HCT116 (cell line): ENCODE results near the gene COL5A1. TPM values are rescaled to one million over a fixed set of nuclear protein-coding genes. Genes with fewer than 3 reads are reported as not detected.

ENCODE experiments used
- ATAC-seq: fragments of 200-7000 bp; cut with Tn5 transposase; 2 replicates; pipeline ENCODE4 v1.9.1; 2020; ENCODE audit warnings: mild to moderate bottlenecking, moderate library complexity
- BruUV-seq: library from RNA; stranded (reverse); fragments of 400-500 nt; replicated peaks from 2 replicates; lab custom pipeline; 2021; lab: Mats Ljungman, UMichigan
- CTCF ChIA-PET: fragments of 300-600 bp; sonication (Branson Sonifier 250); formaldehyde crosslinking; loops from one replicate; lab custom pipeline; 2021; ENCODE audit warnings: antibody characterized with exemption; lab: Charles Lee
- POLR2A ChIA-PET: fragments of 300-600, 350-600 bp; sonication (Branson Sonifier 250); formaldehyde crosslinking; loops from one replicate; lab custom pipeline; 2021; ENCODE audit warnings: antibody characterized with exemption; lab: Charles Lee
- RAD21 ChIA-PET, 2 experiments: fragments of 300-600 bp; sonication (Branson Sonifier 250); formaldehyde crosslinking; loops; one replicate each; lab custom pipeline; 2023; ENCODE audit warnings: low total read pairs in 2 of 2; ENCODE audit not compliant: uncharacterized antibody in 2 of 2, unreplicated experiment in 2 of 2, low non-redundant PET in 1 of 2; lab: Charles Lee
- DNase-seq: peaks from one replicate; pipeline ENCODE4 v3.0.0-alpha.2; 2010; ENCODE audit warnings: low read depth, low spot score
- H2AFZ ChIP-seq: fragments of 200-600 bp; shearing (Covaris generic), sonication (generic); 2 replicates; pipeline ENCODE4 v1.6.1; 2017; ENCODE audit warnings: low read depth, mixed run types, mixed read lengths, antibody characterized with exemption, low read length; ENCODE audit not compliant: poor library complexity, severe bottlenecking
- H3K27ac ChIP-seq: 2 replicates; pipeline ENCODE4 v1.5.1; 2012; ENCODE audit warnings: low read depth, low read length
- H3K27me3 ChIP-seq: fragments of 200-600 bp; sonication (generic); 2 replicates; pipeline ENCODE4 v1.6.1; 2016; ENCODE audit warnings: mixed run types, low read length, mixed read lengths; ENCODE audit not compliant: insufficient read depth
- H3K36me3 ChIP-seq, 2 experiments: fragments of 200-500 bp in 1 of 2; fragments of 200-600 bp in 1 of 2; sonication (Bioruptor generic) in 1 of 2; sonication (generic) in 1 of 2; 2 replicates each; pipeline versions ENCODE4 v1.5.1 to v1.6.1; 2014 to 2016; ENCODE audit warnings: low read length in 2 of 2, inconsistent platforms in 1 of 2, mixed read lengths in 1 of 2, mixed run types in 1 of 2; ENCODE audit not compliant: insufficient read depth in 2 of 2, control insufficient read depth in 1 of 2
- H3K4me1 ChIP-seq, 2 experiments: fragments of 200-600 bp in 1 of 2; sonication (generic) in 1 of 2; 2 replicates each; pipeline versions ENCODE4 v1.5.1 to v1.6.1; 2012 to 2017; ENCODE audit warnings: low read length in 2 of 2, inconsistent platforms in 1 of 2, mild to moderate bottlenecking in 1 of 2, mixed read lengths in 1 of 2, mixed run types in 1 of 2, moderate library complexity in 1 of 2; ENCODE audit not compliant: insufficient read depth in 2 of 2, control insufficient read depth in 1 of 2
- H3K4me2 ChIP-seq: fragments of 200-600 bp; sonication (generic); 2 replicates; pipeline ENCODE4 v1.6.1; 2017; ENCODE audit warnings: mixed run types, low read length, mixed read lengths
- H3K4me3 ChIP-seq, 2 experiments: fragments of 200-600 bp in 1 of 2; sonication (generic) in 1 of 2; replicated peaks in 1 of 2; 2 replicates each; pipeline ENCODE4 v1.5.1; 2011 to 2016; ENCODE audit warnings: low read length in 2 of 2, control low read depth in 1 of 2, low read depth in 1 of 2, mild to moderate bottlenecking in 1 of 2, mixed read lengths in 1 of 2, mixed run types in 1 of 2
- H3K79me2 ChIP-seq: fragments of 200-600 bp; sonication (generic); 2 replicates; pipeline ENCODE4 v1.6.1; 2017; ENCODE audit warnings: mild to moderate bottlenecking, mixed run types, low read length, moderate library complexity, mixed read lengths; ENCODE audit not compliant: insufficient read depth
- H3K9ac ChIP-seq: fragments of 200-600 bp; sonication (generic); 2 replicates; pipeline ENCODE4 v1.6.1; 2016; ENCODE audit warnings: low read length, mixed read lengths
- H3K9me2 ChIP-seq: fragments of 200-600 bp; sonication (generic), shearing (Covaris generic); 2 replicates; pipeline ENCODE4 v1.6.1; 2017; ENCODE audit warnings: mixed run types, mild to moderate bottlenecking, moderate library complexity; ENCODE audit not compliant: insufficient read depth
- H3K9me3 ChIP-seq, 2 experiments: fragments of 200-500 bp in 1 of 2; fragments of 200-600 bp in 1 of 2; sonication (Bioruptor generic) in 1 of 2; sonication (generic) in 1 of 2; 2 replicates each; pipeline ENCODE4 v1.6.1; 2014 to 2017; ENCODE audit warnings: low read length in 2 of 2, mixed read lengths in 2 of 2, inconsistent platforms in 1 of 2, low read depth in 1 of 2, mild to moderate bottlenecking in 1 of 2, mixed run types in 1 of 2, moderate library complexity in 1 of 2; ENCODE audit not compliant: control insufficient read depth in 1 of 2, insufficient read depth in 1 of 2
- H4K20me1 ChIP-seq: fragments of 200-600 bp; sonication (generic), shearing (Covaris generic); 2 replicates; pipeline ENCODE4 v1.6.1; 2017; ENCODE audit warnings: mixed run types, mild to moderate bottlenecking, moderate library complexity; ENCODE audit not compliant: insufficient read depth
- ELF1 ChIP-seq: IDR thresholded peaks from 2 replicates; pipeline ENCODE4 v1.6.1; 2012; ENCODE audit warnings: low read depth, borderline replicate concordance
- JUND ChIP-seq: IDR thresholded peaks from 2 replicates; pipeline ENCODE4 v1.6.1; 2012
- POLR2A ChIP-seq: IDR thresholded peaks from 2 replicates; pipeline ENCODE4 v1.7.0; 2011; ENCODE audit warnings: borderline replicate concordance; ENCODE audit not compliant: insufficient read depth, insufficient read length; ENCODE audit errors: extremely low read depth
- SRF ChIP-seq: IDR thresholded peaks from 2 replicates; pipeline ENCODE4 v1.6.1; 2012; ENCODE audit warnings: low read depth
- TCF7L2 ChIP-seq: IDR thresholded peaks from 2 replicates; pipeline ENCODE4 v1.7.0; 2011; ENCODE audit warnings: borderline replicate concordance, inconsistent platforms; ENCODE audit not compliant: insufficient read depth, insufficient read length; ENCODE audit errors: extremely low read depth
- ZNF274 ChIP-seq: fragments of 200-500 bp; sonication (Bioruptor generic); IDR thresholded peaks from 2 replicates; pipeline ENCODE4 v1.6.1; 2014; ENCODE audit warnings: mild to moderate bottlenecking, low read depth, low read length, inconsistent platforms
- intact Hi-C: fragments of 100-400 bp; cut with micrococcal nuclease; formaldehyde crosslinking; loops from 2 replicates; pipeline ENCODE4 v1.10.0; 2022
- total RNA-seq: library from RNA; stranded (reverse); gene quantifications from one replicate; pipeline ENCODE4 v1.2.1, GENCODE V29; 2021; ENCODE audit not compliant: unreplicated experiment
- TF ChIP-seq, protein P1 (sequence below), 3 experiments: fragments of 200-600 bp in 1 of 3; sonication (generic) in 1 of 3; IDR thresholded peaks in 2 of 3; conservative IDR thresholded peaks in 1 of 3; 2 replicates each; pipeline ENCODE4 v1.5.1; 2012 to 2017; ENCODE audit warnings: low read depth in 2 of 3, low read length in 2 of 3, antibody characterized with exemption in 1 of 3, borderline replicate concordance in 1 of 3, control low read depth in 1 of 3, mild to moderate bottlenecking in 1 of 3, mixed read lengths in 1 of 3, mixed run types in 1 of 3, moderate library complexity in 1 of 3; ENCODE audit not compliant: insufficient read depth in 1 of 3

Gene COL5A1
- total RNA-seq, 1 experiment from 2014 or later, result 0.30 TPM

DNA sequence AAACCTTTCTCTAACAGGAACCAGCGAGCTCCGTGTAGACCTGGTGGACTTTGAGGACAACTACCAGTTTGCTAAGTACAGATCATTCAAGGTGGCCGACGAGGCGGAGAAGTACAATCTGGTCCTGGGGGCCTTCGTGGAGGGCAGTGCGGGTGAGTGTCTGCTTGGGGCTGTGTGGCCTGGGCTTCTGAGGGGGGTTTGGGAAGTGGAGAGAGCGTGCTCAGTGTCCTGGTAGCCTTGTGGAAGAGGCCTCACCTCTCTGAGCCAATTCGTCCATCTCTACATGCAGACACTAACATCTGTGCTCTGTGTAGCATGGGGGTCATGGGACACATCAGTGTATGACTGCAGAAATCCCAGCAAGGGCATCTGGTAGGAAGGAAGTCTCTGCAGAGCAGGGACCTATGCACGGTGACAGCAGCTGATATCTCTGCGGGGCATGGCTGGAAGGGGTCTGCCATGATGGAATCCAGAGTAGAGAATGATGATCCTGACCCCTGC lies 244.9 kb downstream of the COL5A1 start (continued):
- TF ChIP-seq, protein P1, sequence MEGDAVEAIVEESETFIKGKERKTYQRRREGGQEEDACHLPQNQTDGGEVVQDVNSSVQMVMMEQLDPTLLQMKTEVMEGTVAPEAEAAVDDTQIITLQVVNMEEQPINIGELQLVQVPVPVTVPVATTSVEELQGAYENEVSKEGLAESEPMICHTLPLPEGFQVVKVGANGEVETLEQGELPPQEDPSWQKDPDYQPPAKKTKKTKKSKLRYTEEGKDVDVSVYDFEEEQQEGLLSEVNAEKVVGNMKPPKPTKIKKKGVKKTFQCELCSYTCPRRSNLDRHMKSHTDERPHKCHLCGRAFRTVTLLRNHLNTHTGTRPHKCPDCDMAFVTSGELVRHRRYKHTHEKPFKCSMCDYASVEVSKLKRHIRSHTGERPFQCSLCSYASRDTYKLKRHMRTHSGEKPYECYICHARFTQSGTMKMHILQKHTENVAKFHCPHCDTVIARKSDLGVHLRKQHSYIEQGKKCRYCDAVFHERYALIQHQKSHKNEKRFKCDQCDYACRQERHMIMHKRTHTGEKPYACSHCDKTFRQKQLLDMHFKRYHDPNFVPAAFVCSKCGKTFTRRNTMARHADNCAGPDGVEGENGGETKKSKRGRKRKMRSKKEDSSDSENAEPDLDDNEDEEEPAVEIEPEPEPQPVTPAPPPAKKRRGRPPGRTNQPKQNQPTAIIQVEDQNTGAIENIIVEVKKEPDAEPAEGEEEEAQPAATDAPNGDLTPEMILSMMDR (IDR thresholded peaks at IDR 0.05 in 2 of 3, conservative IDR thresholded peaks at IDR 0.05 in 1 of 3; ENCODE audit: borderline replicate concordance in 1 of 3, insufficient read depth in 1 of 3, low read depth in 2 of 3, low read length in 2 of 3), result no peak
- TF ChIP-seq TCF7L2, result no peak
- no peak for TF ChIP-seq JUND
- no peak for TF ChIP-seq ELF1

DNA sequence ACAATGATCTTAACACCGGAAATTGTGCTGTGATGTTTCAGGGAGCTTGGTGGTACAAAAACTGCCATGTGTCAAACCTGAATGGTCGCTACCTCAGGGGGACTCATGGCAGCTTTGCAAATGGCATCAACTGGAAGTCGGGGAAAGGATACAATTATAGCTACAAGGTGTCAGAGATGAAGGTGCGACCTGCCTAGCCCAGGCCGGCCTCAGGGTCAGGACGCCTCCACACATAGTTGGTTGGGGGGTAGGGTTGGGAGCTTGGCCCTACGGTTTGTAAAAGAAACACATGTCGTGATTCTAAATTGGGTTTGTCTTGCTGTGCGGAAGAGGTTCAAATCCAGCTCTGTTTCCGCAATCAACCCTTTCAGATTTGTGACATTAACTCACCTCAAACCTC lies 245.6 kb downstream of the COL5A1 start:
- Histone ChIP-seq H3K4me2 (no peak overlapping the region), H3K9me3 (no peaks in the 10 kb centered on the region), H3K27ac (no peak overlapping the region), H3K4me3 (no peak overlapping the region), H3K27me3 (no peaks in the 10 kb centered on the region), H2AFZ (no peak overlapping the region), H4K20me1 (no peaks in the 10 kb centered on the region), H3K9ac (no peak overlapping the region), H3K4me1 (no peaks in the 10 kb centered on the region), H3K36me3 (no peaks in the 10 kb centered on the region), H3K79me2 (no peaks in the 10 kb centered on the region), H3K9me2 (no peaks in the 10 kb centered on the region)
- CTCF ChIA-PET, result no interaction called here
- intact Hi-C loops, result no loop called here
- ATAC-seq (no peak), DNase-seq (no peak)
- BruUV-seq, result no TSS peak
- RAD21 ChIA-PET, result no interaction called here
- POLR2A ChIA-PET, result no interaction called here
- no peak for TF ChIP-seq ZNF274
- TF ChIP-seq POLR2A, result no peak
- no peak for TF ChIP-seq SRF
